ENCODE results near the gene MVB12B. TPM values are rescaled to one million over a fixed set of nuclear protein-coding genes. Genes with fewer than 3 reads are reported as not detected.
A peak's percentile ranks its signal among the peaks of the same experiment; 100 is the strongest.

Gene MVB12B
- total and polyA plus RNA-seq, 8 donors, result 2.6 to 6.7 (median 4.0) TPM

DNA sequence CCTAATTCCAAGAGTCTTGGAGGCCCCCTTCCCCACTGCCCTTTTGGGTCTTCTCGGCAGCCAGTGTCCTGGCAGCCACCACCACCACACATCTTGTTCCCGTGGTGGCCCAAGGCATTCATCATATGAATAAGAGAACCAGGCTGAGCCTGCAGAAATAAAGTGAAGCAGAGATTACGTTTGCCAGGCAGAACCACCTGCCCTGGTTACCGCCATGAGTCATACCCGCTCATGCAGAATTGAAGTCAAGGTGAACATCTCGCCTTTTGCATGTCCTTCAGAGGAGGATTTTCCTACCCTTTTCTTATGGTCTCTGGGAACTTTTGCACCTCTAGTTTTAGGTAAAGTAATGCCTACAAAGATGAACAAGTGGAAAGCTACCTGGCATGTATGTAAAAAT is 167.6 kb downstream of the MVB12B start:
- TF ChIP-seq, protein P1, sequence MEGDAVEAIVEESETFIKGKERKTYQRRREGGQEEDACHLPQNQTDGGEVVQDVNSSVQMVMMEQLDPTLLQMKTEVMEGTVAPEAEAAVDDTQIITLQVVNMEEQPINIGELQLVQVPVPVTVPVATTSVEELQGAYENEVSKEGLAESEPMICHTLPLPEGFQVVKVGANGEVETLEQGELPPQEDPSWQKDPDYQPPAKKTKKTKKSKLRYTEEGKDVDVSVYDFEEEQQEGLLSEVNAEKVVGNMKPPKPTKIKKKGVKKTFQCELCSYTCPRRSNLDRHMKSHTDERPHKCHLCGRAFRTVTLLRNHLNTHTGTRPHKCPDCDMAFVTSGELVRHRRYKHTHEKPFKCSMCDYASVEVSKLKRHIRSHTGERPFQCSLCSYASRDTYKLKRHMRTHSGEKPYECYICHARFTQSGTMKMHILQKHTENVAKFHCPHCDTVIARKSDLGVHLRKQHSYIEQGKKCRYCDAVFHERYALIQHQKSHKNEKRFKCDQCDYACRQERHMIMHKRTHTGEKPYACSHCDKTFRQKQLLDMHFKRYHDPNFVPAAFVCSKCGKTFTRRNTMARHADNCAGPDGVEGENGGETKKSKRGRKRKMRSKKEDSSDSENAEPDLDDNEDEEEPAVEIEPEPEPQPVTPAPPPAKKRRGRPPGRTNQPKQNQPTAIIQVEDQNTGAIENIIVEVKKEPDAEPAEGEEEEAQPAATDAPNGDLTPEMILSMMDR (IDR thresholded peaks at IDR 0.05), result no peak
- FAIRE-seq (no peak), DNase-seq (no peak)

DNA sequence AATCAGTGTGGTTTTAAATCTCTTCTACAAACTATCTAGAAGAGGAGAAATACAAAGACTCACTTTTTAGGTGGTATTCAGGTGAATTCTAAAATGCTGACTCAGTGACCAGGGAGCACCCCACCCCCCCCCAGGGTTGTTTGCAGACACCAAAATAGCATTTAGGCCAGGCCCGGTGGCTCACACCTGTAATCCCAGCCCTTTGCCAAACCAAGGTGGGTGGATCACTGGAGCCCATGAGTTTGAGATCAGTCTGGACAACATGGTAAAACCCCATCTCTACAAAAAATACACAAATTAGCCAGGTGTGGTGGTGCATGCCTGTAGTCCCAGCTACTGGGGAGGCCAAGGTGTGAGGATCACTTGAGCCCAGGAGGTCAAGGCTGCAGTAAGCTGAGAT is 168.1 kb downstream of the MVB12B start:
- ATAC-seq, result no peak
- no peak overlapping the region for H3K27ac ChIP-seq
- DNase-seq, result no peak
- no peak overlapping the region for H3K4me3 ChIP-seq
- no peaks in the 10 kb centered on the region for H3K27me3 ChIP-seq
- no peaks in the 10 kb centered on the region for H3K9me3 ChIP-seq
- FAIRE-seq, result no peak
- TF ChIP-seq, protein P1 (IDR thresholded peaks at IDR 0.05), result no peak
- WGBS, 2 donors, result 67 to 71% methylated on average over 1 of the region's 1 CpG
- peaks cover 0 to 3% (median 0%) of the 10 kb centered on the region in 3 donors for H3K4me1 ChIP-seq
- H3K36me3 ChIP-seq, result no peaks in the 10 kb centered on the region
- intact Hi-C loops (cut with DNase I), result loop anchor here in 1 of 3 donors (5.0 kb wide), 1 partner anchor 63 kb away; no protein-coding TSS in a partner anchor

More for the DNA sequence above, 167.6 kb downstream of the MVB12B start:
- WGBS, 2 donors, result 86 to 89% methylated on average over 6 of the region's 6 CpGs
- Histone ChIP-seq H3K27me3 (no peaks in the 10 kb centered on the region), H3K27ac (no peak overlapping the region), H3K4me1 (no peaks in the 10 kb centered on the region), H3K4me3 (no peak overlapping the region), H3K9me3 (no peaks in the 10 kb centered on the region), H3K36me3 (no peaks in the 10 kb centered on the region)
- intact Hi-C loops (cut with DNase I), result no loop called here
- no peak for ATAC-seq

DNA sequence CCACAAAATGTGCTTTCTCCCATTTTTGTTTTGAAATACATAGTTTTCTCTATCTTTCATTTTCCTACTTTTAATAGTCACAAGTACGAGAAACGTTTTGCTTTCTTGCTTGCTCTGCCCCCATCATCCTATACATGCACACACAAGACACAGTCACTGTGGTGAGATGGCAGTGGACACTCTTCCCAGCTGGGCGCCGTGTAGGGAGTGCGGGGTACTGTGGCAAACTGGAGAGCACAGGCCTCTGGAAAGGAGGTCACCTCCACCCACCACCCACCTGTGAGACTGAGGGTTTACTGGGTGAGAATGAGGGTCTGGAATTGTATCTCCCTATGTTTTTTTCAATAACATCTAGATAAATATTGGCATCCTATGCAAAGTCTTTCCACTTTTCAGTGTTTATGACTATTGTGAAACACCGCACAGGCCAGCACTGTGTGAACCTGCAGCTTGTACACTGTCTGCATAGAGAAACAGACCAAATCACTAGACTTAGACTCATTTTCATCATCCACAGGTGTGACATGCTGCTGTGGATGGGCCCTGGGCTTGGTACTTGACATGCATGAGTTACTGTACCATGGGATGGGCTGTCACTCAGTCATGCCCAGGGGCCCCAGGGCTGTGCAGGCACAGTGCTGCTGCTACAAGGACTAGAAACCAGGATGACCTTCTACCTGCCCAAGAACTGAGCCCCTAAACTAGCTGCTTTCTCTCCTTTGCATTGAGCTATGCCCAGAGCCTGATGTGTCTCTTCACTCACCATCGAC is 169.0 kb downstream of the MVB12B start:
- intact Hi-C loops (cut with DNase I), result loop anchor here in 1 of 3 donors (5.0 kb wide), 1 partner anchor 62 kb away; no protein-coding TSS in a partner anchor
- WGBS, 2 donors, result 91 to 92% methylated on average over 7 of the region's 7 CpGs
- H3K4me3 ChIP-seq, result no peak overlapping the region
- no peak overlapping the region for H3K27ac ChIP-seq
- TF ChIP-seq, protein P1 (IDR thresholded peaks at IDR 0.05), result no peak
- no peak for ATAC-seq
- no peaks in the 10 kb centered on the region for H3K27me3 ChIP-seq
- H3K36me3 ChIP-seq, result no peaks in the 10 kb centered on the region
- no peaks in the 10 kb centered on the region for H3K9me3 ChIP-seq
- FAIRE-seq, result no peak
- peaks cover 0 to 4% (median 0%) of the 10 kb centered on the region in 3 donors for H3K4me1 ChIP-seq
- peak in 1 of 6 donors; percentile 20 for DNase-seq

DNA sequence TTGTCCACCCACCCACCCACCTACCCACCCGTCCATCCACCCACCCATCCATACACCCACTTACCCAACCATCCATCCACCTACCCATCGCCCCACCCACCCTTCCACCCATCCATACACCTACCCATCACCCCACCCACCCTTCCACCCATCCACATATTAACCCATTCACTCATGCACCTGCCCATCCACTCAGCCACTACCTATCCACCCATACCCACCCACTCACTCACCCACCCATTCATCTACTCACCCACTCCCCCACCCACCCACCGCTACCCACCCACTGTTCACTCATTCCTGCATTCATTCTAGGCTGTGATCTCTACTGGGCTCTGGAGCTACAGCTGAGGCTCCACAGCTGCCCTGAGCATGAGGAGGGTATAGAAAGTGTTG is 169.6 kb downstream of the MVB12B start:
- FAIRE-seq, result no peak
- ATAC-seq, result no peak
- DNase-seq, result no peak
- no peaks in the 10 kb centered on the region for H3K27me3 ChIP-seq
- H3K4me3 ChIP-seq, result no peak overlapping the region
- intact Hi-C loops (cut with DNase I), result loop anchor here in 1 of 3 donors (5.0 kb wide), 1 partner anchor 61 kb away; no protein-coding TSS in a partner anchor
- no peaks in the 10 kb centered on the region for H3K9me3 ChIP-seq
- peaks cover 0 to 4% (median 0%) of the 10 kb centered on the region in 3 donors for H3K4me1 ChIP-seq
- no peaks in the 10 kb centered on the region for H3K36me3 ChIP-seq
- TF ChIP-seq, protein P1 (IDR thresholded peaks at IDR 0.05), result no peak
- 84 to 100% methylated on average over 1 to 3 of the region's 3 CpGs for WGBS, 2 donors
- no peak overlapping the region for H3K27ac ChIP-seq
